ENCODE measurements around the gene MED12. TPM values are rescaled to one million over a fixed set of nuclear protein-coding genes. Genes with fewer than 3 reads are reported as not detected.

The MED12 gene
- total RNA-seq, 1 donor = 31.5 TPM

DNA sequence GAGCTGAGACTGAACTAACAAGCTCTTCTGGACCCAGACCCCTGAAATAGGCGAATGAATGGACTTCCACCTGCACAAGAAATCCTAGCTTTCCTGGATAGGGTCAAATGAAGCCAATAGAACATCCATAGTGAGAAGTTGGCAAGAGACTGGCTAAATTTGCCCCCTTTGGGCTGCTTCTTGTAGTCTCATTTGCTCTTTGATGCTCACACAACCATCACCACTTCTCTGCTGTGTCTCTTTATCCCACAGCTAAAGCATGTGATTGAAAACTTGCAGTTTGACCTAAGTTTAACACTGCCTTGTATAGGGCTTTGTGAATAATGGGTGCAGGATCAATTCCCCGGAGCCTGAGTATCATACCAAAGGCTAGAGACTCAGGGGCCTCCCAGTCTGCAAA lies 64.5 kb downstream of the MED12 start:
- TF ChIP-seq, protein P1, sequence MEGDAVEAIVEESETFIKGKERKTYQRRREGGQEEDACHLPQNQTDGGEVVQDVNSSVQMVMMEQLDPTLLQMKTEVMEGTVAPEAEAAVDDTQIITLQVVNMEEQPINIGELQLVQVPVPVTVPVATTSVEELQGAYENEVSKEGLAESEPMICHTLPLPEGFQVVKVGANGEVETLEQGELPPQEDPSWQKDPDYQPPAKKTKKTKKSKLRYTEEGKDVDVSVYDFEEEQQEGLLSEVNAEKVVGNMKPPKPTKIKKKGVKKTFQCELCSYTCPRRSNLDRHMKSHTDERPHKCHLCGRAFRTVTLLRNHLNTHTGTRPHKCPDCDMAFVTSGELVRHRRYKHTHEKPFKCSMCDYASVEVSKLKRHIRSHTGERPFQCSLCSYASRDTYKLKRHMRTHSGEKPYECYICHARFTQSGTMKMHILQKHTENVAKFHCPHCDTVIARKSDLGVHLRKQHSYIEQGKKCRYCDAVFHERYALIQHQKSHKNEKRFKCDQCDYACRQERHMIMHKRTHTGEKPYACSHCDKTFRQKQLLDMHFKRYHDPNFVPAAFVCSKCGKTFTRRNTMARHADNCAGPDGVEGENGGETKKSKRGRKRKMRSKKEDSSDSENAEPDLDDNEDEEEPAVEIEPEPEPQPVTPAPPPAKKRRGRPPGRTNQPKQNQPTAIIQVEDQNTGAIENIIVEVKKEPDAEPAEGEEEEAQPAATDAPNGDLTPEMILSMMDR (IDR thresholded peaks at IDR 0.05; ENCODE audit: insufficient read depth, low read depth, low read length) = no peak

DNA sequence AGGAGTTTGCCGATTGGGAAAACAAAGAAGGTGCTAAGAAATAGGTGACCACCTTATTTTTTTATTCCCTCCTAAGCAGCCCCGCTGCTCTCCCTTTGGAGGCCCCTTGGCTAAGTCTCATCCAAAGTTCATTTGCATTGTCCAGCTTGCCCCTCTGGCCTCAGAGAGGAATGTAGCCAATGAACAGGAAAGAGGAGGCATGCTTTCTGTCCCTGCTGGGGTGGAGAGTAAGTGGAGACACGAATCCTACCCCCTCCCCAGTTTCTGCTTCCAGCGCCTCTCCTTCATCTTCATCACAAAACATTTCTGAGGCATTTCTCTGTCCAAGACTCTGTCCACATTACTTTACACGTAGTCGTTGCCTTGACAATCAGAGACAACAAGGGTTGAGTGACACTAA lies 64.9 kb downstream of the MED12 start:
- TF ChIP-seq, protein P1 (IDR thresholded peaks at IDR 0.05; ENCODE audit: insufficient read depth, low read depth, low read length) = no peak
- H3K4me3 ChIP-seq (ENCODE audit: low read depth, low read length) = no peak overlapping the region
- no peak for DNase-seq (ENCODE audit: low read depth)

More for the DNA sequence above, 64.5 kb downstream of the MED12 start:
- peak overlapping the region; percentile 48 for H3K4me3 ChIP-seq (ENCODE audit: low read depth, low read length)
- DNase-seq (ENCODE audit: low read depth) = no peak

DNA sequence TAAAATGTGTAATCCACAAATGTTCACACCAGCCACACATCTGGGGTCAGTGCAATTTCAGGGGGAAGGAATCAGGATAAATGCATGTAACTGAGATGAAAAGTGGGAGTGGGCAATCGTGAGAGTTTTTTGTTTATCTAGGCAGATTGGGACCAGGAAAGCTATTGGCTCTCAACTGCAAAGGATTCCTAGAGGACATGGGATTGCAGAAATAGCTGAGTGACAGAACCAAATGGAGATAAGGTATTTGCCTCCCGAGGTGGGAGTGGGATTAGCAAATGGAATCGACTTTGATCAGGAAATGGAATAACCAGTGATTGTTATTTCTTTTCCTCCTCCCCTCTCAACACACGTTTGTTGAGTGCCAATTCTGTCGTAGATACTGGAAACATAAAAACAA lies 65.7 kb downstream of the MED12 start:
- H3K4me3 ChIP-seq (ENCODE audit: low read depth, low read length) = no peak overlapping the region
- no peak for DNase-seq (ENCODE audit: low read depth)
- TF ChIP-seq, protein P1 (IDR thresholded peaks at IDR 0.05; ENCODE audit: insufficient read depth, low read depth, low read length) = no peak

DNA sequence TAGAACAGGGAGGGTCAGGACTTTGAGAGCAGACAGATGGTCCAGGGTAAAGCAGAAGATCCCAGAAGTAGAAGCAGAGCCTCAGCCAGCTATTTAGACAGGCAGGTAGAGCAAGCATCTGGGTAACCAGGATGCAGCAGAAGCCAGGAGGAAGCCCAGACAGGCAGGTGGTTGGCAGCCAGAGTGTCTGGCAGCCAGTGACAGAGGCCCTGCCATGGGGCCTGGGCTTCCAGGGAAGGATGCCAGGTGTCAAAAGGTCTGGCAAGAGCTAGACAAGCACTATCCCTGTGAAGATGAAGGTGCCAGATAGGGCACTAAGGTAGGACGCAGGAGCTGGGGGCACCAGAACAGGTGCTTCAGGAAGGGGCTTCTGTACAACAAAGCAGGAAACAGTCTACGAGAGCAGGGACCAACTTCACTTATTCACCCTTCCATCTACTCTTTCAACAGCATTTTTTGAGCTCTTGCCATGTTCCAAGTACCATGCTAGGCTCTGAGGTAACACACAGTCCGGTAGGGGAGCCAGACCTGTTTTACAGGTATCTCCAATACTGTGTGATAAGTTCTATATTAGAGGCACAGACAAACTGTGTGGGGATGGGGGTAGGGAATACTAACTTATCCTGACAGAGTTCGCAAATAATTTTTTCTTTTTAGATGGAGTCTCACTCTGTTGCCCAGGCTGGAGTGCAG lies 66.6 kb downstream of the MED12 start:
- no peak for DNase-seq (ENCODE audit: low read depth)
- no peak overlapping the region for H3K4me3 ChIP-seq (ENCODE audit: low read depth, low read length)
- TF ChIP-seq, protein P1 (IDR thresholded peaks at IDR 0.05; ENCODE audit: insufficient read depth, low read depth, low read length) = no peak

DNA sequence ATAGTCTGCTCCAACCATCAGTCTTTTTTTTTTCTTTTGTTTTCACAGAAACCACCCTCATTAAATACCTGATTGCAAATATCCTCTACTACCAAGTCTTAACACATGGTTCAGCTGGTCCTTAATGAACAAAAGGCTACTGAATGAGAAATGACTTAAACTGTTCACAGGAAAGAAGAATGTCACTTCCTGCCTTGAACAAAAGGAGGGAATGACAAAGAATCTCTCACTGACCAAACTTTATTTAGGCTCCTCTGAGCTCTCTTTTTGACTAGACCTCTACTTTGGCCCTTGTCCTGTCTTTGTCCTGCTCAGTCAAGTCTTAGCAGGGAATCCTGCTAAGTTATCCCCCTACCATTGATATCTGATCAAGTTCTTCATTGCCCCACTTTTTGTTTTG lies 72.9 kb downstream of the MED12 start:
- TF ChIP-seq, protein P1 (IDR thresholded peaks at IDR 0.05; ENCODE audit: insufficient read depth, low read depth, low read length) = no peak
- no peak for DNase-seq (ENCODE audit: low read depth)

More for the DNA sequence above, 72.9 kb downstream of the MED12 start:
- no peak overlapping the region for H3K4me3 ChIP-seq (ENCODE audit: low read depth, low read length)

Small RNA genes within 50 kb of the gene (small RNA-seq; reads per million reads assigned to genes)
- gene CXorf65 = not detected

Other genes starting within 250 kb of the MED12 start
- gene TEX11, start 209.9 kb upstream of the MED12 start, total RNA-seq = not detected in 2 replicates
- gene SLC7A3, start 187.5 kb upstream of the MED12 start, total RNA-seq = under 0.01 and 0.86 TPM in 2 replicates
- 61.5 and 73.4 TPM in 2 replicates for gene SNX12, start 50.3 kb upstream of the MED12 start, total RNA-seq
- 4.3 and 4.5 TPM in 2 replicates for gene FOXO4, start 22.7 kb upstream of the MED12 start, total RNA-seq
- not detected in 2 replicates for gene CXorf65, start 11.9 kb upstream of the MED12 start, total RNA-seq
- gene IL2RG, start 7.0 kb upstream of the MED12 start, total RNA-seq = not detected in 2 replicates
- gene NLGN3, start 26.2 kb downstream of the MED12 start, total RNA-seq = 0.32 and 0.43 TPM in 2 replicates
- not detected in 2 replicates for gene GJB1, start 104.6 kb downstream of the MED12 start, total RNA-seq
- gene ZMYM3, start 135.5 kb downstream of the MED12 start, total RNA-seq = 22.9 and 28.5 TPM in 2 replicates
- gene NONO, start 165.0 kb downstream of the MED12 start, total RNA-seq = 355 and 462 TPM in 2 replicates
- 3.5 and 6.5 TPM in 2 replicates for gene ITGB1BP2, start 183.2 kb downstream of the MED12 start, total RNA-seq
- gene TAF1, start 247.8 kb downstream of the MED12 start, total RNA-seq = 27.1 and 37.6 TPM in 2 replicates

Data from fibroblast of villous mesenchyme (primary cell).